H9 (cell line): ENCODE data around the gene MAPT. TPM values are rescaled to one million over a fixed set of nuclear protein-coding genes. Genes with fewer than 3 reads are reported as not detected.

ENCODE experiments used
- DNase-seq: peaks from one replicate; pipeline ENCODE4 v3.0.0-alpha.2; 2017
- H2AFZ ChIP-seq: one replicate; pipeline ENCODE4 v1.6.1; 2013; ENCODE audit warnings: mild to moderate bottlenecking, low read length, control low read depth, moderate library complexity
- H2AK5ac ChIP-seq: 2 replicates; pipeline ENCODE4 v1.6.1; 2013; ENCODE audit warnings: low read length, control low read depth, mixed read lengths; ENCODE audit not compliant: insufficient read length
- H2BK120ac ChIP-seq: one replicate; pipeline ENCODE4 v1.6.1; 2013; ENCODE audit warnings: low read depth, mild to moderate bottlenecking, low read length, control low read depth, inconsistent platforms; ENCODE audit not compliant: poor library complexity, severe bottlenecking
- H2BK12ac ChIP-seq: 2 replicates; pipeline ENCODE4 v1.6.1; 2013; ENCODE audit warnings: low read length, control low read depth, mixed read lengths, low read depth; ENCODE audit not compliant: insufficient read length
- H2BK15ac ChIP-seq: 2 replicates; pipeline ENCODE4 v1.6.1; 2013; ENCODE audit warnings: low read depth, low read length, control low read depth
- H2BK20ac ChIP-seq: one replicate; pipeline ENCODE4 v1.6.1; 2013; ENCODE audit warnings: low read depth, mild to moderate bottlenecking, low read length, control low read depth, inconsistent platforms; ENCODE audit not compliant: poor library complexity, severe bottlenecking
- H2BK5ac ChIP-seq: 2 replicates; pipeline ENCODE4 v1.6.1; 2013; ENCODE audit warnings: low read length, control low read depth, mixed read lengths; ENCODE audit not compliant: insufficient read length
- H3K14ac ChIP-seq: 2 replicates; pipeline ENCODE4 v1.6.1; 2013; ENCODE audit warnings: low read length, control low read depth; ENCODE audit not compliant: insufficient read depth
- H3K18ac ChIP-seq: 2 replicates; pipeline ENCODE4 v1.6.1; 2013; ENCODE audit warnings: low read depth, mild to moderate bottlenecking, mixed read lengths, low read length, control low read depth; ENCODE audit not compliant: insufficient read length
- H3K23ac ChIP-seq: 2 replicates; pipeline ENCODE4 v1.6.1; 2013; ENCODE audit warnings: low read length, control low read depth, mixed read lengths, low read depth; ENCODE audit not compliant: insufficient read length
- H3K23me2 ChIP-seq: 2 replicates; pipeline ENCODE4 v1.6.1; 2013; ENCODE audit warnings: low read depth, mild to moderate bottlenecking, mixed read lengths, low read length, control low read depth; ENCODE audit not compliant: insufficient read length, poor library complexity, severe bottlenecking
- H3K27ac ChIP-seq: 2 replicates; pipeline ENCODE4 v1.5.1; 2013; ENCODE audit warnings: low read length, control low read depth, mixed read lengths, low read depth; ENCODE audit not compliant: insufficient read length
- H3K27me3 ChIP-seq: 2 replicates; pipeline ENCODE4 v1.6.1; 2013; ENCODE audit warnings: low read length, control low read depth, inconsistent platforms; ENCODE audit not compliant: insufficient read depth
- H3K4ac ChIP-seq: 2 replicates; pipeline ENCODE4 v1.6.1; 2013; ENCODE audit warnings: low read depth, mild to moderate bottlenecking, control low read depth, inconsistent platforms, low read length, moderate library complexity
- H3K4me1 ChIP-seq: 2 replicates; pipeline ENCODE4 v1.6.1; 2013; ENCODE audit warnings: low read length, control low read depth, inconsistent platforms; ENCODE audit not compliant: insufficient read depth
- H3K4me2 ChIP-seq: 2 replicates; pipeline ENCODE4 v1.6.1; 2013; ENCODE audit warnings: low read length, control low read depth, mixed read lengths; ENCODE audit not compliant: insufficient read length, insufficient read depth
- H3K56ac ChIP-seq: 2 replicates; pipeline ENCODE4 v1.6.1; 2013; ENCODE audit warnings: low read depth, mild to moderate bottlenecking, mixed read lengths, low read length, control low read depth; ENCODE audit not compliant: insufficient read length
- H3K79me1 ChIP-seq: 2 replicates; pipeline ENCODE4 v1.6.1; 2013; ENCODE audit warnings: low read depth, mild to moderate bottlenecking, moderate library complexity, low read length, control low read depth, inconsistent platforms; ENCODE audit not compliant: insufficient read depth, poor library complexity, severe bottlenecking
- H3K79me2 ChIP-seq: 2 replicates; pipeline ENCODE4 v1.6.1; 2013; ENCODE audit warnings: low read length, control low read depth, inconsistent platforms; ENCODE audit not compliant: insufficient read depth
- H3K9ac ChIP-seq: 2 replicates; pipeline ENCODE4 v1.6.1; 2013; ENCODE audit warnings: low read length, control low read depth, mixed read lengths; ENCODE audit not compliant: insufficient read length; ENCODE audit errors: extremely low read depth
- H3K9me3 ChIP-seq: one replicate; pipeline ENCODE4 v1.6.1; 2013; ENCODE audit warnings: low read depth, low read length, inconsistent platforms; ENCODE audit not compliant: control insufficient read depth
- H3T11ph ChIP-seq: one replicate; pipeline ENCODE4 v1.6.1; 2013; ENCODE audit warnings: mild to moderate bottlenecking, low read length, control low read depth, inconsistent platforms
- H4K20me1 ChIP-seq: one replicate; pipeline ENCODE4 v1.6.1; 2013; ENCODE audit not compliant: control insufficient read depth, insufficient read length, insufficient read depth
- H4K5ac ChIP-seq: 2 replicates; pipeline ENCODE4 v1.6.1; 2013; ENCODE audit warnings: low read depth, mild to moderate bottlenecking, mixed read lengths, low read length, control low read depth; ENCODE audit not compliant: insufficient read length
- H4K8ac ChIP-seq: replicated peaks from 2 replicates; pipeline ENCODE4 v1.6.1; 2013; ENCODE audit warnings: low read length, control low read depth, mixed read lengths, low read depth; ENCODE audit not compliant: insufficient read length
- H4K91ac ChIP-seq: 2 replicates; pipeline ENCODE4 v1.6.1; 2013; ENCODE audit warnings: low read depth, mild to moderate bottlenecking, moderate library complexity, mixed read lengths, low read length, control low read depth; ENCODE audit not compliant: insufficient read length
- H3K27ac Mint-ChIP-seq, 3 experiments: 2 replicates in 2 of 3; 3 replicates in 1 of 3; pipeline ENCODE4 v1.8.0; 2020 to 2021; ENCODE audit warnings: mixed read lengths in 3 of 3, mild to moderate bottlenecking in 1 of 3, moderate library complexity in 1 of 3
- H3K27me3 Mint-ChIP-seq: 2 replicates; pipeline ENCODE4 v1.8.0; 2021; ENCODE audit warnings: low read depth, mild to moderate bottlenecking, moderate library complexity, mixed read lengths
- H3K36me3 Mint-ChIP-seq, 3 experiments: 2 replicates in 2 of 3; 3 replicates in 1 of 3; pipeline ENCODE4 v1.8.0; 2020 to 2021; ENCODE audit warnings: low read depth in 3 of 3, mixed read lengths in 3 of 3; ENCODE audit not compliant: insufficient read depth in 1 of 3
- H3K4me1 Mint-ChIP-seq, 2 experiments: 2 replicates each; pipeline ENCODE4 v1.8.0; 2020; ENCODE audit warnings: mixed read lengths in 2 of 2
- H3K4me3 Mint-ChIP-seq, 2 experiments: 2 replicates in 1 of 2; 3 replicates in 1 of 2; pipeline ENCODE4 v1.8.0; 2020 to 2021; ENCODE audit warnings: mild to moderate bottlenecking in 2 of 2, mixed read lengths in 2 of 2, moderate library complexity in 1 of 2
- H3K9me3 Mint-ChIP-seq, 2 experiments: 2 replicates in 1 of 2; 3 replicates in 1 of 2; pipeline ENCODE4 v1.8.0; 2020; ENCODE audit warnings: mild to moderate bottlenecking in 2 of 2, mixed read lengths in 2 of 2, moderate library complexity in 1 of 2
- WGBS: extraction: QIAGEN DNeasy Blood & Tissue Kit; methylation state at CpG from one replicate; pipeline ENCODE4 v1.1.7; 2013; ENCODE audit warnings: missing lambda C conversion rate, low lambda C conversion rate, mixed read lengths; ENCODE audit not compliant: insufficient read length; ENCODE audit errors: extremely low coverage; 5-methylcytosine and 5-hydroxymethylcytosine counted together
- total RNA-seq: library from RNA; stranded (reverse); gene quantifications from 2 replicates; pipeline ENCODE4 v1.2.1, GENCODE V29; 2021
- TF ChIP-seq, protein P1 (sequence below): fragments of 200-600 bp; sonication (generic); conservative IDR thresholded peaks from 3 replicates; pipeline ENCODE4 v1.8.0; 2021; ENCODE audit warnings: antibody characterized with exemption, mild to moderate bottlenecking

MAPT gene
- total RNA-seq, 1 experiment from 2014 or later, result 1.6 TPM

- no peaks in the 10 kb centered on the region for H4K20me1 ChIP-seq
- H3K23ac ChIP-seq, result no peak overlapping the region
- H3K4me2 ChIP-seq, result no peak overlapping the region
- no peak overlapping the region for H3K56ac ChIP-seq
- H3K18ac ChIP-seq, result no peak overlapping the region
- no peaks in the 10 kb centered on the region for H3K79me1 ChIP-seq
- Mint-ChIP-seq H3K27ac (no peak overlapping the region), H3K4me3 (no peak overlapping the region), H3K27me3 (peaks cover 31% of the 10 kb centered on the region), H3K4me1 (peaks cover 8 to 23% of the 10 kb centered on the region in 2 experiments), H3K36me3 (peaks cover 0 to 4% (median 3%) of the 10 kb centered on the region in 3 experiments; a peak in 3 of 7 replicates), H3K9me3 (peaks cover 5 to 7% of the 10 kb centered on the region in 2 experiments)
- no peak overlapping the region for H3K14ac ChIP-seq
- no CpG with 5 or more reads among the region's 11 CpGs for WGBS
- no peak overlapping the region for H4K5ac ChIP-seq
- H3K4ac ChIP-seq, result no peak overlapping the region
- H2AK5ac ChIP-seq, result no peak overlapping the region
- DNase-seq, result peak; percentile 27
- no peak overlapping the region for H2AFZ ChIP-seq
- no peaks in the 10 kb centered on the region for H3K27me3 ChIP-seq
- H3K4me1 ChIP-seq, result no peaks in the 10 kb centered on the region; the same call in 1 of the 2 replicates
- no peak overlapping the region for H2BK15ac ChIP-seq
- no peak overlapping the region for H4K8ac ChIP-seq
- H3K9me3 ChIP-seq, result no peaks in the 10 kb centered on the region
- H3K23me2 ChIP-seq, result no peaks in the 10 kb centered on the region
- H3K9ac ChIP-seq, result no peak overlapping the region
- no peak overlapping the region for H3K27ac ChIP-seq
- H3T11ph ChIP-seq, result no peak overlapping the region
- H3K79me2 ChIP-seq, result no peaks in the 10 kb centered on the region
- H2BK120ac ChIP-seq, result no peak overlapping the region
- no peak overlapping the region for H2BK12ac ChIP-seq
- no peak overlapping the region for H2BK20ac ChIP-seq
- no peak overlapping the region for H4K91ac ChIP-seq
- H2BK5ac ChIP-seq, result no peak overlapping the region
- TF ChIP-seq, protein P1, sequence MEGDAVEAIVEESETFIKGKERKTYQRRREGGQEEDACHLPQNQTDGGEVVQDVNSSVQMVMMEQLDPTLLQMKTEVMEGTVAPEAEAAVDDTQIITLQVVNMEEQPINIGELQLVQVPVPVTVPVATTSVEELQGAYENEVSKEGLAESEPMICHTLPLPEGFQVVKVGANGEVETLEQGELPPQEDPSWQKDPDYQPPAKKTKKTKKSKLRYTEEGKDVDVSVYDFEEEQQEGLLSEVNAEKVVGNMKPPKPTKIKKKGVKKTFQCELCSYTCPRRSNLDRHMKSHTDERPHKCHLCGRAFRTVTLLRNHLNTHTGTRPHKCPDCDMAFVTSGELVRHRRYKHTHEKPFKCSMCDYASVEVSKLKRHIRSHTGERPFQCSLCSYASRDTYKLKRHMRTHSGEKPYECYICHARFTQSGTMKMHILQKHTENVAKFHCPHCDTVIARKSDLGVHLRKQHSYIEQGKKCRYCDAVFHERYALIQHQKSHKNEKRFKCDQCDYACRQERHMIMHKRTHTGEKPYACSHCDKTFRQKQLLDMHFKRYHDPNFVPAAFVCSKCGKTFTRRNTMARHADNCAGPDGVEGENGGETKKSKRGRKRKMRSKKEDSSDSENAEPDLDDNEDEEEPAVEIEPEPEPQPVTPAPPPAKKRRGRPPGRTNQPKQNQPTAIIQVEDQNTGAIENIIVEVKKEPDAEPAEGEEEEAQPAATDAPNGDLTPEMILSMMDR, result no peak
These were observed 13.5 kb downstream of the MAPT start for GRCh38 chr17:45907750-45908395.
